ENCODE measurements around the gene THBS2. TPM values are rescaled to one million over a fixed set of nuclear protein-coding genes. Genes with fewer than 3 reads are reported as not detected.
"Not testable (repeated sequence)": the region's sequence is repeated elsewhere in the genome, so short reads cannot be mapped to it uniquely, and the experiment has no call there.

Gene THBS2
- total RNA-seq, 1 donor from 2014 or later = 0.23 TPM

DNA sequence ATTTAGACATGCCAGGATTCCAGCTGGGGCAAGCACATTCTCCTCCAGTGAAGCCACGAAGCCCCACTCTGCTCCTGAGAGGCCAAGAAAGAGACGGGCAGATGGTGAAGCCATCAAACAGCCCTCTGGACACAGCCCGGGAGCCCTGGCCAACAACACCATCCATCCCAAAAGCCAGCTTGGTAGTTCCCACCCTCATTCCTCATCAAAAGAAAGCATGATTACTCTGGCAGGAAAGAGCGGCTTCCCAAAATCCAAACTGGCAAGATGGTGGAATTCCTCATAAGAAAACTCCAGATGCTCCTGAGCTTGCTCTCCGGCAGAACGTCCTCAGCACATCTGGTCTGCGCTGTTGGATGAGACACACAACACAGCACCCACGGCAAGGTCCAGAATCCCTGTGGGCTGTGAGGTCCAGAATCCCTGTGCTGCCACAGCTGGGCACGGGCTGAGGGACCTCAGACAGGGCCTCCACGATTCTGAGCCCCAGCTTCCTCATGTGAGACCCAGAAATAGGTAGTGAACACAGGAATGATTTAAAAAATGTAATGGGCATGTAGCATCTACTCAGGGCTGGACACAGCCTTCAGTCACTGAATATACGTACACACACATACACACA is 52.6 kb downstream of the THBS2 start:
- Mint-ChIP-seq H3K9me3 (ENCODE audit: unreplicated experiment) (no peaks in the 10 kb centered on the region), H3K27me3 (ENCODE audit: unreplicated experiment) (no peaks in the 10 kb centered on the region), H3K36me3 (ENCODE audit: low read depth, unreplicated experiment) (no peaks in the 10 kb centered on the region), H3K4me1 (ENCODE audit: unreplicated experiment) (no peaks in the 10 kb centered on the region), H3K27ac (ENCODE audit: unreplicated experiment) (no peak overlapping the region), H3K4me3 (ENCODE audit: unreplicated experiment) (no peak overlapping the region)
- no peak for DNase-seq (ENCODE audit: low spot score)
- TF ChIP-seq, protein P1, sequence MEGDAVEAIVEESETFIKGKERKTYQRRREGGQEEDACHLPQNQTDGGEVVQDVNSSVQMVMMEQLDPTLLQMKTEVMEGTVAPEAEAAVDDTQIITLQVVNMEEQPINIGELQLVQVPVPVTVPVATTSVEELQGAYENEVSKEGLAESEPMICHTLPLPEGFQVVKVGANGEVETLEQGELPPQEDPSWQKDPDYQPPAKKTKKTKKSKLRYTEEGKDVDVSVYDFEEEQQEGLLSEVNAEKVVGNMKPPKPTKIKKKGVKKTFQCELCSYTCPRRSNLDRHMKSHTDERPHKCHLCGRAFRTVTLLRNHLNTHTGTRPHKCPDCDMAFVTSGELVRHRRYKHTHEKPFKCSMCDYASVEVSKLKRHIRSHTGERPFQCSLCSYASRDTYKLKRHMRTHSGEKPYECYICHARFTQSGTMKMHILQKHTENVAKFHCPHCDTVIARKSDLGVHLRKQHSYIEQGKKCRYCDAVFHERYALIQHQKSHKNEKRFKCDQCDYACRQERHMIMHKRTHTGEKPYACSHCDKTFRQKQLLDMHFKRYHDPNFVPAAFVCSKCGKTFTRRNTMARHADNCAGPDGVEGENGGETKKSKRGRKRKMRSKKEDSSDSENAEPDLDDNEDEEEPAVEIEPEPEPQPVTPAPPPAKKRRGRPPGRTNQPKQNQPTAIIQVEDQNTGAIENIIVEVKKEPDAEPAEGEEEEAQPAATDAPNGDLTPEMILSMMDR (IDR thresholded peaks at IDR 0.05; ENCODE audit: unreplicated experiment) = no peak

DNA sequence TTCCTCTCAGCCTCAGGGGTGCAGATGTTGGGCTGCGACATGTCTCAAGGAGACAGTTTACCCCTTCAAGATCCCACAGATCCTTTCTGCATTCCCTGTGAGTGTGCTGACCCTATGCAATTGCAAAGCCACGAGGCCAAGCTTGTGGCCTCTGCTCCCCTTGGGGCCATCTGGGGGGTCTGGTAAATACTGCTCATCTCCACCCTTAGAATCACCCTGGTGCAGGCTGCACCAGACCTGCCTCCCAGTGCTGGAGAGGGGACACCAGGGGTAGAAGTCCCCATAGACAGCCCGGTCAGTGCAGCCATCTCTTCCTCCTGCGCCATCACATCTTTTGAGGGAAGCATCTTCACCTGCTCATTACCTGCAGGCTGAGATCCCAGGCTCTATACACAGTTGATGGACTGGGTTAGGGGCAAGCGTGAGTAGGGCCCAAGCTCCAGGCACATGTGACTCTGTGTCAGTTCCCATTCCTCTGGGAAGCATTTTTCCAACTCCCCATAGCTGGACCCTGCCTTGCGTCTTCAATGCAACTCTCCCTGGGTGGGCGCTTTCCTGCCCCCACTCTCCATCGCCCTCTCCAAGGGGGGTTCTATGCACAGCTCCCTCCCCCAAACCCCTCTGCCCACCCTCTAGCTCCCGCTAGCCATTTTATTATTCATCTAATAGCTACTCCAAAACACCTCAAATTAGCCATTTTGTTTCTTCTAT is 53.9 kb downstream of the THBS2 start:
- no peak overlapping the region for H3K27ac Mint-ChIP-seq (ENCODE audit: unreplicated experiment)
- H3K9me3 Mint-ChIP-seq (ENCODE audit: unreplicated experiment) = no peaks in the 10 kb centered on the region
- no peak for DNase-seq (ENCODE audit: low spot score)
- H3K4me3 Mint-ChIP-seq (ENCODE audit: unreplicated experiment) = no peak overlapping the region
- no peaks in the 10 kb centered on the region for H3K4me1 Mint-ChIP-seq (ENCODE audit: unreplicated experiment)
- H3K36me3 Mint-ChIP-seq (ENCODE audit: low read depth, unreplicated experiment) = no peaks in the 10 kb centered on the region
- no peaks in the 10 kb centered on the region for H3K27me3 Mint-ChIP-seq (ENCODE audit: unreplicated experiment)
- TF ChIP-seq, protein P1 (IDR thresholded peaks at IDR 0.05; ENCODE audit: unreplicated experiment) = no peak

DNA sequence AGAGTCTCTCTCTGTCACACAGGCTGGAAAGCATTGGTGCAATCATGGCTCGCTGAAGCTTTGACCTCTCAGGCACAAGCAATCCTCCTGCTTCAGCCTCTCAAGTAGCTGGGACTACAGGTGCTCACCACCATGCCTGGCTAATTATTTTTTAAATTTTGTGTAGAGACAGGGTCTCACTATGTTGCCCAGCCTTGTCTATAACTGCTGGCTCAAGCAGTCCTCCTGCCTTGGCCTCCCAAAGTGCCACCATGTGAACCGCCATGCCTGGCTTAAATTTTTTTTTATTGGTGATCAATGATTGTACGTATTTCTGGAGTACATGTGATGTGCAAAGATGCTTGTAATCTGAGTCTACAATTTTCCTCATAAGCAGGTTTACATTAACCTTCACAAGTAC is 54.8 kb downstream of the THBS2 start:
- peaks cover 2% of the 10 kb centered on the region for H3K27me3 Mint-ChIP-seq (ENCODE audit: unreplicated experiment)
- no peaks in the 10 kb centered on the region for H3K9me3 Mint-ChIP-seq (ENCODE audit: unreplicated experiment)
- no peaks in the 10 kb centered on the region for H3K4me1 Mint-ChIP-seq (ENCODE audit: unreplicated experiment)
- no peaks in the 10 kb centered on the region for H3K36me3 Mint-ChIP-seq (ENCODE audit: low read depth, unreplicated experiment)
- TF ChIP-seq, protein P1 (IDR thresholded peaks at IDR 0.05; ENCODE audit: unreplicated experiment) = no peak
- no peak for DNase-seq (ENCODE audit: low spot score)
- no peak overlapping the region for H3K4me3 Mint-ChIP-seq (ENCODE audit: unreplicated experiment)
- H3K27ac Mint-ChIP-seq (ENCODE audit: unreplicated experiment) = no peak overlapping the region

DNA sequence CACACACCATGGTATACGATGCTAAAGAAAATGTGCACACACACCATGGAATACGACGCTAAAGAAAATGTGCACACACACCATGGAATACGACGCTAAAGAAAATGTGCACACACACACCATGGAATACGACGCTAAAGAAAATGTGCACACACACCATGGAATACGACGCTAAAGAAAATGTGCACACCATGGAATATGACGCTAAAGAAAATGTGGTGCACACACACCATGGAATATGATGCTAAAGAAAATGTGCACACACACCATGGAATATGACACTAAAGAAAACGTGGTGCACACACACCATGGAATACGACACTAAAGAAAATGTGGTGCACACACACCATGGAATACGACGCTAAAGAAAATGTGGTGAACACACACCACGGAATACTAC is 55.7 kb downstream of the THBS2 start:
- not testable (repeated sequence) for H3K9me3 Mint-ChIP-seq (ENCODE audit: unreplicated experiment); H3K4me3 Mint-ChIP-seq (ENCODE audit: unreplicated experiment); DNase-seq (ENCODE audit: low spot score); H3K27ac Mint-ChIP-seq (ENCODE audit: unreplicated experiment); H3K4me1 Mint-ChIP-seq (ENCODE audit: unreplicated experiment); H3K36me3 Mint-ChIP-seq (ENCODE audit: low read depth, unreplicated experiment); H3K27me3 Mint-ChIP-seq (ENCODE audit: unreplicated experiment)

DNA sequence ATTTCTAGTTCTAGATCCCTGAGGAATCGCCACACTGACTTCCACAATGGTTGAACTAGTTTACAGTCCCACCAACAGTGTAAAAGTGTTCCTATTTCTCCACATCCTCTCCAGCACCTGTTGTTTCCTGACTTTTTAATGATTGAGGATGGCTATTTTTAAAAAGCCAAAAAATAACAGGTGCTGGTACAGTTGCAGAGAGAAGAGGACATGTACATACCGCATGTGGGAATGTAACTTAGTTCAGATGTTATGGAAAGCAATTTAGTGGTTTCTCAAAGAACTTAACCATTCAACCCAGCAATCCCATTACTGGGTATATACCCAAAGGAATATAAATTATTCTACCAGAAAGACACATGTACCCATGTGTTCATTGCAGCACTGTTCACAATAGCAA is 57.4 kb downstream of the THBS2 start:
- H3K9me3 Mint-ChIP-seq (ENCODE audit: unreplicated experiment); H3K36me3 Mint-ChIP-seq (ENCODE audit: low read depth, unreplicated experiment); DNase-seq (ENCODE audit: low spot score); H3K4me3 Mint-ChIP-seq (ENCODE audit: unreplicated experiment); H3K27me3 Mint-ChIP-seq (ENCODE audit: unreplicated experiment); H3K4me1 Mint-ChIP-seq (ENCODE audit: unreplicated experiment); H3K27ac Mint-ChIP-seq (ENCODE audit: unreplicated experiment): not testable (repeated sequence)

DNA sequence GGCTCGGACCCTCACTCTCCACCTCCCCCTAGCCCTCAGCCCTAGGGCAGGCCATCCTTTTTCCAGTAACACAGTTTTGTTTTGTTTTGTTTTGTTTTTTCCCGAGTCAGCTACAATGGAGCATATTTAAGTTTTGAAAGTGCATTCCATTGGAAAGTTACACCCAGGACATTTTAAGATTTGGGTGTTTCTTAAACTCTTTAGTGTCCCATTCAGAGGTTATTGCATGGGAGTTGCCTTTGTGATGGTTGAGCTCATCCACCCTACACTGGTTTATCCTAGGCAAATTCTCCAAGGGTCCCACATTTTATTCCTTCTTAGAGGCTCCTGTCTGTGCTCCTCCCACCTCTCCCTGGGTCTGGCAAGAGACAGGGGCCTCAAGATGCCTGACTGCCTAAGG is 58.9 kb downstream of the THBS2 start:
- no peak for DNase-seq (ENCODE audit: low spot score)

More for the DNA sequence above, 58.9 kb downstream of the THBS2 start:
- Mint-ChIP-seq H3K4me3 (ENCODE audit: unreplicated experiment) (no peak overlapping the region), H3K4me1 (ENCODE audit: unreplicated experiment) (no peaks in the 10 kb centered on the region), H3K9me3 (ENCODE audit: unreplicated experiment) (no peaks in the 10 kb centered on the region), H3K27me3 (ENCODE audit: unreplicated experiment) (peaks cover 2% of the 10 kb centered on the region), H3K36me3 (ENCODE audit: low read depth, unreplicated experiment) (no peaks in the 10 kb centered on the region), H3K27ac (ENCODE audit: unreplicated experiment) (no peak overlapping the region)
- TF ChIP-seq, protein P1 (IDR thresholded peaks at IDR 0.05; ENCODE audit: unreplicated experiment) = no peak

All from endothelial cell (in vitro differentiated cells).